ENCODE results near the gene POC5.

GRCh38 chr5:75639535-75640311 lies 77.5 kb downstream of the POC5 start:
- TF ChIP-seq POLR2A (IDR thresholded peaks at IDR 0.05; ENCODE audit: extremely low read depth, insufficient read length) (no peak), CTCF (IDR thresholded peaks at IDR 0.05; ENCODE audit: low read depth, low read length) (no peak), MAX (IDR thresholded peaks at IDR 0.05; ENCODE audit: low read depth, low read length) (no peak), MYC (IDR thresholded peaks at IDR 0.05; ENCODE audit: low read depth, low read length) (no peak)

Data from NB4 (cell line).